HG02885 (cell line): ENCODE data around the gene APBB3.
A peak's percentile ranks its signal among the peaks of the same experiment; 100 is the strongest.
"Not testable (repeated sequence)": the region's sequence is repeated elsewhere in the genome, so short reads cannot be mapped to it uniquely, and the experiment has no call there.

Source experiments
- ATAC-seq: cut with Tn5 transposase; IDR thresholded peaks from one replicate; pipeline ENCODE4 v1.9.1; 2021; ENCODE audit warnings: mild to moderate bottlenecking; ENCODE audit not compliant: unreplicated experiment, poor library complexity

The APBB3 gene

GRCh38 chr5:140564196-140565023 is at the start of gene APBB3, which contains the start of gene SLC35A4:
APBB3 (minus strand) TSS chr5:140564598; CDS start chr5:140564245, 353 bp downstream.
SLC35A4 (plus strand) TSS chr5:140564828; CDS start chr5:140567170, 2,342 bp downstream.
- peak; percentile 88 for ATAC-seq

GRCh38 chr5:140611020-140611521 is 46.7 kb upstream of the APBB3 start:
- ATAC-seq: no peak

GRCh38 chr5:140609126-140609525 is 44.7 kb upstream of the APBB3 start:
- ATAC-seq: no peak

GRCh38 chr5:140608722-140609121 is 44.3 kb upstream of the APBB3 start:
- no peak for ATAC-seq

- no peak for ATAC-seq
These were observed 42.6 kb upstream of the APBB3 start for GRCh38 chr5:140607031-140607430.

- ATAC-seq: no peak
These were observed 41.5 kb upstream of the APBB3 start for GRCh38 chr5:140605879-140606278.

- ATAC-seq: no peak
These were observed 39.3 kb upstream of the APBB3 start for GRCh38 chr5:140603734-140604133.

- ATAC-seq: not testable (repeated sequence)
These were observed 39.0 kb upstream of the APBB3 start for GRCh38 chr5:140603446-140603698.

GRCh38 chr5:140602147-140602546 is 37.7 kb upstream of the APBB3 start:
- ATAC-seq: no peak

- ATAC-seq: no peak
These were observed 35.7 kb upstream of the APBB3 start for GRCh38 chr5:140600096-140600495.

- no peak for ATAC-seq
These were observed 34.4 kb upstream of the APBB3 start for GRCh38 chr5:140598836-140599235.

- no peak for ATAC-seq
These were observed 31.9 kb upstream of the APBB3 start for GRCh38 chr5:140596321-140596741.

GRCh38 chr5:140595538-140596300 is 31.3 kb upstream of the APBB3 start:
- no peak for ATAC-seq

- ATAC-seq: no peak
These were observed 29.8 kb upstream of the APBB3 start for GRCh38 chr5:140594169-140594568.

- ATAC-seq: not testable (repeated sequence)
These were observed 28.7 kb upstream of the APBB3 start for GRCh38 chr5:140593070-140593469.

GRCh38 chr5:140591747-140592372 is 27.5 kb upstream of the APBB3 start:
- ATAC-seq: no peak

- no peak for ATAC-seq
These were observed 26.5 kb upstream of the APBB3 start for GRCh38 chr5:140590861-140591260.

GRCh38 chr5:140588311-140589070 is 24.1 kb upstream of the APBB3 start:
- no peak for ATAC-seq

GRCh38 chr5:140587495-140587894 is 23.1 kb upstream of the APBB3 start:
- no peak for ATAC-seq

- ATAC-seq: not testable (repeated sequence)
These were observed 14.9 kb upstream of the APBB3 start for GRCh38 chr5:140579188-140579747.
